B cell (primary cell): ENCODE results near the gene PTPN14. TPM values are rescaled to one million over a fixed set of nuclear protein-coding genes. Genes with fewer than 3 reads are reported as not detected.

Source experiments
- ATAC-seq: fragments of 200-7000 bp; cut with Tn5 transposase; one replicate; pipeline ENCODE4 v1.10.0; 2021; ENCODE audit warnings: low read depth, mild to moderate bottlenecking, moderate number of reproducible peaks, moderate library complexity
- CTCF ChIA-PET: fragments of 350-600 bp; sonication (Branson Sonifier 250); formaldehyde crosslinking; loops from one replicate; lab custom pipeline; 2021; ENCODE audit warnings: antibody characterized with exemption, inconsistent platforms; lab: Charles Lee
- POLR2A ChIA-PET: fragments of 350-600 bp; sonication (Branson Sonifier 250); formaldehyde crosslinking; loops from one replicate; lab custom pipeline; 2021; ENCODE audit warnings: antibody characterized with exemption; lab: Charles Lee
- DNase-seq: peaks from one replicate; pipeline ENCODE4 v3.0.0; 2013
- H2AFZ ChIP-seq: 2 replicates; pipeline ENCODE4 v1.6.1; 2012; ENCODE audit warnings: mild to moderate bottlenecking, low read depth, low read length; ENCODE audit not compliant: insufficient read depth, poor library complexity, severe bottlenecking
- H3K27ac ChIP-seq, 2 donors: 1 replicate in 1 of 2; 2 replicates in 1 of 2; pipeline ENCODE4 v1.5.1; 2012 to 2013; ENCODE audit warnings: low read length in 2 of 2, mild to moderate bottlenecking in 2 of 2, moderate library complexity in 1 of 2
- H3K27me3 ChIP-seq, 4 experiments: fragments of 200-600 bp in 1 of 4; sonication (generic) in 1 of 4; replicated peaks in 1 of 4; 1 replicate in 2 of 4; 2 replicates in 2 of 4; pipeline versions ENCODE4 v1.6.1 to v1.7.0; 2013 to 2016; ENCODE audit warnings: low read length in 3 of 4, mild to moderate bottlenecking in 2 of 4, mixed read lengths in 1 of 4, moderate library complexity in 1 of 4; ENCODE audit not compliant: insufficient read depth in 4 of 4, control insufficient read depth in 3 of 4; ENCODE audit errors: control extremely low read depth in 1 of 4
- H3K36me3 ChIP-seq, 2 experiments: replicated peaks in 1 of 2; 1 replicate in 1 of 2; 2 replicates in 1 of 2; pipeline versions ENCODE4 v1.6.1 to v1.7.1; 2013; ENCODE audit warnings: low read length in 1 of 2; ENCODE audit not compliant: insufficient read depth in 2 of 2, control insufficient read depth in 1 of 2; ENCODE audit errors: control extremely low read depth in 1 of 2, extremely low read depth in 1 of 2
- H3K4me1 ChIP-seq, 2 donors: fragments of 200-600 bp in 1 of 2; sonication (generic) in 1 of 2; 1 replicate in 1 of 2; 2 replicates in 1 of 2; pipeline versions ENCODE4 v1.5.1 to v1.6.1; 2013 to 2017; ENCODE audit warnings: low read length in 2 of 2; ENCODE audit not compliant: control insufficient read depth in 2 of 2, insufficient read depth in 2 of 2
- H3K4me2 ChIP-seq: replicated peaks from 2 replicates; pipeline ENCODE3; 2012; ENCODE audit warnings: mild to moderate bottlenecking, low read depth, low read length; ENCODE audit not compliant: poor library complexity, severe bottlenecking
- H3K4me3 ChIP-seq, 5 experiments: fragments of 200-600 bp in 1 of 5; sonication (generic) in 1 of 5; 1 replicate in 3 of 5; 2 replicates in 2 of 5; pipeline versions ENCODE4 v1.5.1 to v1.7.0; 2011 to 2016; ENCODE audit warnings: low read length in 4 of 5, mild to moderate bottlenecking in 4 of 5, low read depth in 2 of 5, control low read depth in 1 of 5, moderate library complexity in 1 of 5; ENCODE audit not compliant: insufficient read depth in 1 of 5; ENCODE audit errors: control extremely low read depth in 1 of 5, extremely low read depth in 1 of 5
- H3K79me2 ChIP-seq: fragments of 200-600 bp; sonication (generic); one replicate; pipeline ENCODE4 v1.6.0; 2016; ENCODE audit warnings: low read length; ENCODE audit not compliant: control insufficient read depth, insufficient read depth
- H3K9ac ChIP-seq: fragments of 200-600 bp; sonication (generic); 2 replicates; pipeline ENCODE4 v1.6.1; 2017; ENCODE audit warnings: mild to moderate bottlenecking, low read length, moderate library complexity
- H3K9me3 ChIP-seq, 3 donors: one replicate each; pipeline versions ENCODE4 v1.6.1 to v1.7.1; 2013; ENCODE audit warnings: low read length in 2 of 3; ENCODE audit not compliant: control insufficient read depth in 2 of 3, insufficient read depth in 1 of 3; ENCODE audit errors: control extremely low read depth in 1 of 3
- H4K20me1 ChIP-seq: 2 replicates; pipeline ENCODE4 v1.6.0; 2012; ENCODE audit warnings: mild to moderate bottlenecking, low read length; ENCODE audit not compliant: insufficient read depth, control insufficient read depth, poor library complexity, severe bottlenecking
- H3K27ac Mint-ChIP-seq: one replicate; pipeline ENCODE4 v1.8.0; 2021; ENCODE audit warnings: mixed read lengths
- H3K27me3 Mint-ChIP-seq: one replicate; pipeline ENCODE4 v1.8.0; 2021; ENCODE audit warnings: mixed read lengths
- H3K4me1 Mint-ChIP-seq: one replicate; pipeline ENCODE4 v1.8.0; 2021; ENCODE audit warnings: mixed read lengths
- H3K4me3 Mint-ChIP-seq: one replicate; pipeline ENCODE4 v1.8.0; 2021; ENCODE audit warnings: mixed read lengths
- H3K9me3 Mint-ChIP-seq: one replicate; pipeline ENCODE4 v1.8.0; 2022; ENCODE audit warnings: mixed read lengths; ENCODE audit not compliant: insufficient read depth
- CTCF ChIP-seq: fragments of 200-600 bp; IDR thresholded peaks from one replicate; pipeline ENCODE4 v1.8.0; 2022; ENCODE audit warnings: antibody characterized with exemption, mild to moderate bottlenecking
- EZH2 ChIP-seq: IDR thresholded peaks from 2 replicates; pipeline ENCODE4 v1.6.1; 2012; ENCODE audit warnings: borderline replicate concordance, low read depth, mild to moderate bottlenecking, moderate library complexity, low read length; ENCODE audit not compliant: insufficient read depth, poor library complexity, severe bottlenecking
- WGBS: methylation state at CpG from one replicate; pipeline ENCODE4 v1.1.5; 2013; ENCODE audit warnings: missing lambda C conversion rate; ENCODE audit not compliant: insufficient coverage; 5-methylcytosine and 5-hydroxymethylcytosine counted together
- intact Hi-C: fragments of 100-400 bp; cut with micrococcal nuclease; formaldehyde crosslinking; loops from one replicate; pipeline ENCODE4 v1.10.0; 2022
- polyA plus RNA-seq: library from polyadenylated mRNA; depleted of rRNA; stranded (reverse); fragments of >200 nt; gene quantifications from 2 replicates; pipeline ENCODE4 v1.2.3, GENCODE V29; 2012
- total RNA-seq, 2 donors: library from RNA; stranded (reverse); fragments of 120-200 nt in 1 of 2; gene quantifications; 1 replicate in 1 of 2; 2 replicates in 1 of 2; pipeline versions ENCODE4 v1.2.3 to v1.2.4, GENCODE V29; 2013 to 2022

The PTPN14 gene
- total and polyA plus RNA-seq, 2 donors (not counting 1 experiment from before 2014, with no cell fraction given): under 0.01 TPM; not detected in 1

- Histone ChIP-seq H3K9ac (no peak overlapping the region), H4K20me1 (no peaks in the 10 kb centered on the region), H3K79me2 (no peaks in the 10 kb centered on the region), H3K4me1 (no peaks in the 10 kb centered on the region), H3K27me3 (peaks cover 0 to 11% (median 3%) of the 10 kb centered on the region in 4 experiments), H3K9me3 (no peaks in the 10 kb centered on the region), H3K4me3 (no peak overlapping the region), H3K4me2 (no peak overlapping the region), H3K36me3 (no peaks in the 10 kb centered on the region), H2AFZ (no peak overlapping the region), H3K27ac (no peak overlapping the region)
- Mint-ChIP-seq H3K27ac (no peak overlapping the region), H3K27me3 (peaks cover 47% of the 10 kb centered on the region), H3K4me3 (no peak overlapping the region), H3K9me3 (no peaks in the 10 kb centered on the region), H3K4me1 (no peaks in the 10 kb centered on the region)
- DNase-seq: no peak
- TF ChIP-seq EZH2 (no peak), CTCF (no peak)
- WGBS: 100% methylated on average over 1 of the region's 5 CpGs
- no peak for ATAC-seq
- intact Hi-C loops: no loop called here
- ChIA-PET CTCF (interaction anchor here (1.7 to 3.4 kb wide), 2 partner anchors 255 to 326 kb away, joined by 4 to 23 read pairs; no protein-coding TSS in a partner anchor), POLR2A (no interaction called here)
Measured at GRCh38 chr1:214587165-214587564, 35.8 kb upstream of the PTPN14 start.

GRCh38 chr1:214586621-214587020, 35.2 kb upstream of the PTPN14 start:
- no peak overlapping the region for H3K4me3 Mint-ChIP-seq
- no peaks in the 10 kb centered on the region for H3K79me2 ChIP-seq
- no peak overlapping the region for H3K27ac ChIP-seq
- POLR2A ChIA-PET: no interaction called here
- H3K36me3 ChIP-seq: no peaks in the 10 kb centered on the region
- DNase-seq: no peak
- no peak overlapping the region for H3K27ac Mint-ChIP-seq
- no peaks in the 10 kb centered on the region for H3K4me1 Mint-ChIP-seq
- no peaks in the 10 kb centered on the region for H3K9me3 Mint-ChIP-seq
- ATAC-seq: no peak
- H3K9me3 ChIP-seq: no peaks in the 10 kb centered on the region
- CTCF ChIA-PET: interaction anchor here (1.7 to 3.4 kb wide), 2 partner anchors 254 to 325 kb away, joined by 4 to 23 read pairs; no protein-coding TSS in a partner anchor
- intact Hi-C loops: no loop called here
- H4K20me1 ChIP-seq: no peaks in the 10 kb centered on the region
- TF ChIP-seq EZH2 (no peak), CTCF (no peak)
- no peaks in the 10 kb centered on the region for H3K4me1 ChIP-seq
- peaks cover 44% of the 10 kb centered on the region for H3K27me3 Mint-ChIP-seq
- H3K9ac ChIP-seq: no peak overlapping the region
- peaks cover 0 to 11% (median 3%) of the 10 kb centered on the region in 4 experiments for H3K27me3 ChIP-seq
- no peak overlapping the region for H3K4me3 ChIP-seq
- no peak overlapping the region for H3K4me2 ChIP-seq
- WGBS: 95% methylated on average over 2 of the region's 3 CpGs
- H2AFZ ChIP-seq: no peak overlapping the region
